Fibroblast of skin of back (primary cell): ENCODE measurements around the gene ABI2.
A peak's percentile ranks its signal among the peaks of the same experiment; 100 is the strongest.

Source experiments
- DNase-seq: peaks from one replicate; pipeline ENCODE4 v3.0.0-alpha.2; 2013

ABI2 gene

GRCh38 chr2:203431391-203432185, 103.4 kb downstream of the ABI2 start:
- DNase-seq = peak; percentile 9

GRCh38 chr2:203432811-203433210, 104.6 kb downstream of the ABI2 start:
- no peak for DNase-seq

- DNase-seq = no peak
Measured at GRCh38 chr2:203436496-203436895, 108.3 kb downstream of the ABI2 start.

GRCh38 chr2:203437511-203437910, 109.3 kb downstream of the ABI2 start:
- no peak for DNase-seq

- no peak for DNase-seq
Measured at GRCh38 chr2:203438528-203438927, 110.3 kb downstream of the ABI2 start.

GRCh38 chr2:203440671-203441070, 112.5 kb downstream of the ABI2 start:
- no peak for DNase-seq

GRCh38 chr2:203441463-203441862, 113.3 kb downstream of the ABI2 start:
- no peak for DNase-seq

- DNase-seq = no peak
Measured at GRCh38 chr2:203442463-203442862, 114.3 kb downstream of the ABI2 start.

GRCh38 chr2:203444738-203445137, 116.5 kb downstream of the ABI2 start:
- DNase-seq = no peak

GRCh38 chr2:203446071-203446481, 117.9 kb downstream of the ABI2 start:
- peak; percentile 61 for DNase-seq

- DNase-seq = no peak
Measured at GRCh38 chr2:203446780-203447179, 118.6 kb downstream of the ABI2 start.

- DNase-seq = no peak
Measured at GRCh38 chr2:203450561-203450960, 122.4 kb downstream of the ABI2 start.

- DNase-seq = peak; percentile 55
Measured at GRCh38 chr2:203451011-203451410, 122.8 kb downstream of the ABI2 start.

GRCh38 chr2:203451689-203452088, 123.5 kb downstream of the ABI2 start:
- DNase-seq = no peak

GRCh38 chr2:203453858-203454451, 125.8 kb downstream of the ABI2 start:
- DNase-seq = peak; percentile 53

- DNase-seq = no peak
Measured at GRCh38 chr2:203455209-203455608, 127.0 kb downstream of the ABI2 start.

GRCh38 chr2:203461746-203462145, 133.6 kb downstream of the ABI2 start:
- no peak for DNase-seq

- DNase-seq = no peak
Measured at GRCh38 chr2:203462308-203462707, 134.1 kb downstream of the ABI2 start.

GRCh38 chr2:203463266-203463678, 135.1 kb downstream of the ABI2 start:
- DNase-seq = peak; percentile 35

- DNase-seq = no peak
Measured at GRCh38 chr2:203469546-203469945, 141.4 kb downstream of the ABI2 start.

GRCh38 chr2:203470371-203470770, 142.2 kb downstream of the ABI2 start:
- no peak for DNase-seq

GRCh38 chr2:203471323-203471722, 143.1 kb downstream of the ABI2 start:
- DNase-seq = no peak

- DNase-seq = no peak
Measured at GRCh38 chr2:203476881-203477280, 148.7 kb downstream of the ABI2 start.

- DNase-seq = no peak
Measured at GRCh38 chr2:203480623-203481022, 152.4 kb downstream of the ABI2 start.
